ENCODE results near the gene NRAP. TPM values are rescaled to one million over a fixed set of nuclear protein-coding genes. Genes with fewer than 3 reads are reported as not detected.

The NRAP gene
- total RNA-seq, 1 experiment from 2014 or later = not detected

- Histone ChIP-seq H3K27me3 (ENCODE audit: low read length) (no peaks in the 10 kb centered on the region), H3K9me3 (ENCODE audit: low read length) (no peaks in the 10 kb centered on the region), H3K4me3 (ENCODE audit: low read length) (no peak overlapping the region), H2AFZ (ENCODE audit: low read length) (no peak overlapping the region), H3K9ac (ENCODE audit: low read length) (no peak overlapping the region), H3K27ac (ENCODE audit: low read length) (no peak overlapping the region), H3K4me1 (ENCODE audit: low read length) (no peaks in the 10 kb centered on the region), H3K9me2 (replicated peaks; ENCODE audit: insufficient read depth, low read length) (no peaks in the 10 kb centered on the region), H3K4me2 (ENCODE audit: low read depth, low read length, poor library complexity, severe bottlenecking) (no peak overlapping the region), H4K20me1 (ENCODE audit: insufficient read depth, low read depth, low read length) (no peaks in the 10 kb centered on the region), H3K79me2 (ENCODE audit: low read length) (no peaks in the 10 kb centered on the region), H3K36me3 (ENCODE audit: insufficient read depth, low read length) (no peaks in the 10 kb centered on the region)
- DNase-seq = no peak
Observed at GRCh38 chr10:113643183-113643582, 20.7 kb downstream of the NRAP start.

GRCh38 chr10:113641702-113642101, 22.1 kb downstream of the NRAP start:
- H3K27me3 ChIP-seq (ENCODE audit: low read length) = no peaks in the 10 kb centered on the region
- H3K27ac ChIP-seq (ENCODE audit: low read length) = no peak overlapping the region
- H3K9ac ChIP-seq (ENCODE audit: low read length) = no peak overlapping the region
- no peaks in the 10 kb centered on the region for H3K9me3 ChIP-seq (ENCODE audit: low read length)
- no peaks in the 10 kb centered on the region for H3K79me2 ChIP-seq (ENCODE audit: low read length)
- no peak overlapping the region for H3K4me2 ChIP-seq (ENCODE audit: low read depth, low read length, poor library complexity, severe bottlenecking)
- H3K9me2 ChIP-seq (replicated peaks; ENCODE audit: insufficient read depth, low read length) = no peaks in the 10 kb centered on the region
- H3K4me3 ChIP-seq (ENCODE audit: low read length) = no peak overlapping the region
- H3K36me3 ChIP-seq (ENCODE audit: insufficient read depth, low read length) = no peaks in the 10 kb centered on the region
- H4K20me1 ChIP-seq (ENCODE audit: insufficient read depth, low read depth, low read length) = no peaks in the 10 kb centered on the region
- DNase-seq = no peak
- no peaks in the 10 kb centered on the region for H3K4me1 ChIP-seq (ENCODE audit: low read length)
- H2AFZ ChIP-seq (ENCODE audit: low read length) = no peak overlapping the region

- Histone ChIP-seq H3K79me2 (ENCODE audit: low read length) (no peaks in the 10 kb centered on the region), H3K9ac (ENCODE audit: low read length) (no peak overlapping the region), H3K4me1 (ENCODE audit: low read length) (no peaks in the 10 kb centered on the region), H2AFZ (ENCODE audit: low read length) (no peak overlapping the region), H3K9me3 (ENCODE audit: low read length) (no peaks in the 10 kb centered on the region), H3K27me3 (ENCODE audit: low read length) (no peaks in the 10 kb centered on the region), H3K36me3 (ENCODE audit: insufficient read depth, low read length) (no peaks in the 10 kb centered on the region), H3K4me3 (ENCODE audit: low read length) (no peak overlapping the region), H3K4me2 (ENCODE audit: low read depth, low read length, poor library complexity, severe bottlenecking) (no peak overlapping the region), H4K20me1 (ENCODE audit: insufficient read depth, low read depth, low read length) (no peaks in the 10 kb centered on the region), H3K27ac (ENCODE audit: low read length) (no peak overlapping the region), H3K9me2 (replicated peaks; ENCODE audit: insufficient read depth, low read length) (no peaks in the 10 kb centered on the region)
- DNase-seq = no peak
Observed at GRCh38 chr10:113639966-113640365, 23.9 kb downstream of the NRAP start.

GRCh38 chr10:113631684-113632367, 32.0 kb downstream of the NRAP start:
- Histone ChIP-seq H3K4me3 (ENCODE audit: low read length) (no peak overlapping the region), H2AFZ (ENCODE audit: low read length) (no peak overlapping the region), H4K20me1 (ENCODE audit: insufficient read depth, low read depth, low read length) (no peaks in the 10 kb centered on the region), H3K9ac (ENCODE audit: low read length) (no peak overlapping the region), H3K27me3 (ENCODE audit: low read length) (no peaks in the 10 kb centered on the region), H3K4me1 (ENCODE audit: low read length) (no peaks in the 10 kb centered on the region), H3K4me2 (ENCODE audit: low read depth, low read length, poor library complexity, severe bottlenecking) (no peak overlapping the region), H3K36me3 (ENCODE audit: insufficient read depth, low read length) (no peaks in the 10 kb centered on the region), H3K79me2 (ENCODE audit: low read length) (no peaks in the 10 kb centered on the region), H3K9me2 (replicated peaks; ENCODE audit: insufficient read depth, low read length) (no peaks in the 10 kb centered on the region), H3K27ac (ENCODE audit: low read length) (no peak overlapping the region), H3K9me3 (ENCODE audit: low read length) (no peaks in the 10 kb centered on the region)
- no peak for DNase-seq

- H3K27me3 ChIP-seq (ENCODE audit: low read length) = no peaks in the 10 kb centered on the region
- DNase-seq = no peak
- H3K4me1 ChIP-seq (ENCODE audit: low read length) = no peaks in the 10 kb centered on the region
- no peak overlapping the region for H2AFZ ChIP-seq (ENCODE audit: low read length)
- no peaks in the 10 kb centered on the region for H3K79me2 ChIP-seq (ENCODE audit: low read length)
- no peaks in the 10 kb centered on the region for H3K9me2 ChIP-seq (replicated peaks; ENCODE audit: insufficient read depth, low read length)
- H3K9ac ChIP-seq (ENCODE audit: low read length) = no peak overlapping the region
- H3K9me3 ChIP-seq (ENCODE audit: low read length) = no peaks in the 10 kb centered on the region
- no peaks in the 10 kb centered on the region for H4K20me1 ChIP-seq (ENCODE audit: insufficient read depth, low read depth, low read length)
- H3K4me2 ChIP-seq (ENCODE audit: low read depth, low read length, poor library complexity, severe bottlenecking) = no peak overlapping the region
- no peaks in the 10 kb centered on the region for H3K36me3 ChIP-seq (ENCODE audit: insufficient read depth, low read length)
- no peak overlapping the region for H3K27ac ChIP-seq (ENCODE audit: low read length)
- no peak overlapping the region for H3K4me3 ChIP-seq (ENCODE audit: low read length)
Observed at GRCh38 chr10:113630929-113631533, 32.8 kb downstream of the NRAP start.

GRCh38 chr10:113628607-113629153, 35.2 kb downstream of the NRAP start:
- Histone ChIP-seq H3K4me3 (ENCODE audit: low read length) (no peak overlapping the region), H3K9me3 (ENCODE audit: low read length) (no peaks in the 10 kb centered on the region), H3K4me2 (ENCODE audit: low read depth, low read length, poor library complexity, severe bottlenecking) (no peak overlapping the region), H2AFZ (ENCODE audit: low read length) (no peak overlapping the region), H3K27ac (ENCODE audit: low read length) (no peak overlapping the region), H3K4me1 (ENCODE audit: low read length) (no peaks in the 10 kb centered on the region), H3K9ac (ENCODE audit: low read length) (no peak overlapping the region), H3K79me2 (ENCODE audit: low read length) (no peaks in the 10 kb centered on the region), H3K36me3 (ENCODE audit: insufficient read depth, low read length) (no peaks in the 10 kb centered on the region), H3K27me3 (ENCODE audit: low read length) (no peaks in the 10 kb centered on the region), H3K9me2 (replicated peaks; ENCODE audit: insufficient read depth, low read length) (no peaks in the 10 kb centered on the region), H4K20me1 (ENCODE audit: insufficient read depth, low read depth, low read length) (no peaks in the 10 kb centered on the region)
- DNase-seq = no peak

GRCh38 chr10:113627836-113628235, 36.0 kb downstream of the NRAP start:
- Histone ChIP-seq H2AFZ (ENCODE audit: low read length) (no peak overlapping the region), H3K27me3 (ENCODE audit: low read length) (no peaks in the 10 kb centered on the region)

GRCh38 chr10:113626809-113627355, 37.0 kb downstream of the NRAP start:
- Histone ChIP-seq H3K79me2 (ENCODE audit: low read length) (no peaks in the 10 kb centered on the region), H3K4me2 (ENCODE audit: low read depth, low read length, poor library complexity, severe bottlenecking) (no peak overlapping the region), H3K27me3 (ENCODE audit: low read length) (no peaks in the 10 kb centered on the region), H3K4me1 (ENCODE audit: low read length) (no peaks in the 10 kb centered on the region), H3K4me3 (ENCODE audit: low read length) (no peak overlapping the region), H3K27ac (ENCODE audit: low read length) (no peak overlapping the region), H3K9me2 (replicated peaks; ENCODE audit: insufficient read depth, low read length) (no peaks in the 10 kb centered on the region), H3K9ac (ENCODE audit: low read length) (no peak overlapping the region), H3K36me3 (ENCODE audit: insufficient read depth, low read length) (no peaks in the 10 kb centered on the region), H2AFZ (ENCODE audit: low read length) (no peak overlapping the region), H4K20me1 (ENCODE audit: insufficient read depth, low read depth, low read length) (no peaks in the 10 kb centered on the region), H3K9me3 (ENCODE audit: low read length) (no peaks in the 10 kb centered on the region)
- DNase-seq = no peak

More at GRCh38 chr10:113627836-113628235, 36.0 kb downstream of the NRAP start:
- Histone ChIP-seq H3K27ac (ENCODE audit: low read length) (no peak overlapping the region), H3K9me3 (ENCODE audit: low read length) (no peaks in the 10 kb centered on the region), H3K36me3 (ENCODE audit: insufficient read depth, low read length) (no peaks in the 10 kb centered on the region), H3K4me1 (ENCODE audit: low read length) (no peaks in the 10 kb centered on the region), H3K9me2 (replicated peaks; ENCODE audit: insufficient read depth, low read length) (no peaks in the 10 kb centered on the region), H3K4me3 (ENCODE audit: low read length) (no peak overlapping the region), H3K4me2 (ENCODE audit: low read depth, low read length, poor library complexity, severe bottlenecking) (no peak overlapping the region), H3K79me2 (ENCODE audit: low read length) (no peaks in the 10 kb centered on the region), H4K20me1 (ENCODE audit: insufficient read depth, low read depth, low read length) (no peaks in the 10 kb centered on the region), H3K9ac (ENCODE audit: low read length) (no peak overlapping the region)
- DNase-seq = no peak
